Measurements from ENCODE around the gene CALML5.
"Not testable (repeated sequence)": the region's sequence is repeated elsewhere in the genome, so short reads cannot be mapped to it uniquely, and the experiment has no call there.

CALML5 gene

GRCh38 chr10:5481121-5481520 lies 18.2 kb downstream of the CALML5 start:
- DNase-seq (ENCODE audit: low read depth), result no peak

GRCh38 chr10:5480162-5480941 lies 19.0 kb downstream of the CALML5 start:
- no peak for DNase-seq (ENCODE audit: low read depth)

DNA sequence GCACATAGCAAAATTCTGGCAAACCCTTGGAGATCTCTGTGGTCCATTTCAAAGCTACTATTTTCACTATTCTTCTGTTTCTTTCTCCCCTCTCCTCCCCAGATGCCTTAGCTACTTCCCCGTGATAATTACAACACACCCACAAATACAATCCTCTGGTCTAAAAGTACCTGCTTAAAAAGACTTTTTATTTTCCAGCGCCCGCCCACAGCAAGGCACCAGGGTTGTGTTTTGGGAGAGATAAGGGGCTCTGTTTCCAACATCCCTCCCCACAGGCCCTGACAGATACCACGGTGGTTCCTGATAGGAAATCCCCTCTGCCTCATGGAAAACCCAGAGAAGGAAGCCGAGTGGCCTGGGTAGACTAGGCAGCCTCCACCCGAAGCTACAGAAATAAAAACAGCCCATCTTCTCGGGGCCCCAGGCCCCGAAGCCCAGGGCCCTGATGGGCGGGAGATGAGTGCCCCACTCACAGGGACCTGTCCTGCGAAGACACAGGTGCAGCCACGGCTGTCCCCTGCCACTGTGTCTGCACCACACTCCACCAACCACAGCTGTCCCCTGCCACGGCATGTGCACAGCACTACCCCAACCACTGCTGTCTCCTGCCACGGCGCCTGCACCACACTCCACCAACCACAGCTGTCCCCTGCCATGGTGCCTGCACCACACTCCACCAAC lies 19.7 kb downstream of the CALML5 start:
- DNase-seq (ENCODE audit: low read depth), result no peak

DNA sequence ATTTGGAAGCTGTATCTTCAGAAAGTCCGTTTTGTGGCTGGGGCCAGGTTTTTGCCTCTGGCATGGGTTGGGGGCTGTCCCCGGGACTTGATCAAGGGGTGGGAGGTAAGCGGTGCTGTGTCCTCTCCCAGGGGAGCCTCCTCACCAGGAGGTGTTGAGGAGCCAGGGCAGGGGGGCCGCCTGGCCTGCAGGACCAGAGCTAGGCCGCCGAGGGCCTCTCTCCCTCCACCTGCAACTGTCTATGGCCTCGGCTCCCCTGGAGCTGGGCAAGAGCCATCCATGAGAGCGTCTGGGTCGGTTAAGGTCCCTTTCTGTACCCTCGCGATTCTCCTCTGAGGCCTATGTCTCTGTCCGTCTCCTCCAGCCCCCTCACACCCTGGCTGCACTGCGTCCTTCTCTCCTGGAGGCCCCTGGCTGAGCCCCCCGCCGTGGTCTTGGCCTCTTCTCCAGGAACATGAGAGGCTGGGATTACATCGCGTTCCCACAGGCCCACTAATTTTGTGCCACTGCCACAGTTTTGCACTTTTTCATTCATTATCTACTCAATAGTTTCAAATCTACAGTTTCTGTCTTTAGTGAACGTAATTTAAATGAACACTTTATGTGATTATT lies 20.6 kb downstream of the CALML5 start:
- no peak for DNase-seq (ENCODE audit: low read depth)

GRCh38 chr10:5477948-5478693 lies 21.2 kb downstream of the CALML5 start:
- no peak for DNase-seq (ENCODE audit: low read depth)

DNA sequence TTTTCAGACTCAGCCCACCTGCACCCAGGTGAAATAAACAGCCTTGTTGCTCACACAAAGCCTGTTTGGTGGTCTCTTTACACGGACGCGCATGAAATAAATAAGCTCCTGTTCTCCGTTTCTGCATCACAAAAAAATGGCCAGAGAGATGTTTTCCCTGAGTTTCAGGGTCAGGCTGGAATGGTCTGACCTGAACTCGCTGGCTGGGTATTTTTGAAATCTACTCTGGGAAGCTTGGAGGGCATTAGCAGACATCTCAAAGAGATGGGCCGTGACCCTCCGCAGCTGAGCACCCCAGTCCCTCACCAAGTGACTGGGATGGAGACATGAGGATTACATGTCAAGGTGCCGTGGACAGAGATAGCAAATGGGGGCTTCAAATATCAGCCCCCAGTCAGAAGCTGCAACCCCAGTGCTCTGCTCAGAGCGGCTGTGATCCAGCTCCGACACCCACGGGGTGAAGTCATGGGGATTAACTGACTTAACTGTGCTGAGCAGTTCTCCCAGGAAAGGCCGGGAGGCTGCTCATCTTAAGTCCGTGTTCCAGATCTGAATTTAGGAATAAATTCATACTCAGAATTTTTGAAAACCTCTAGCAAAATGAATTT lies 22.3 kb downstream of the CALML5 start:
- DNase-seq (ENCODE audit: low read depth), result no peak

GRCh38 chr10:5475974-5476807 lies 23.2 kb downstream of the CALML5 start:
- not testable (repeated sequence) for DNase-seq (ENCODE audit: low read depth)

DNA sequence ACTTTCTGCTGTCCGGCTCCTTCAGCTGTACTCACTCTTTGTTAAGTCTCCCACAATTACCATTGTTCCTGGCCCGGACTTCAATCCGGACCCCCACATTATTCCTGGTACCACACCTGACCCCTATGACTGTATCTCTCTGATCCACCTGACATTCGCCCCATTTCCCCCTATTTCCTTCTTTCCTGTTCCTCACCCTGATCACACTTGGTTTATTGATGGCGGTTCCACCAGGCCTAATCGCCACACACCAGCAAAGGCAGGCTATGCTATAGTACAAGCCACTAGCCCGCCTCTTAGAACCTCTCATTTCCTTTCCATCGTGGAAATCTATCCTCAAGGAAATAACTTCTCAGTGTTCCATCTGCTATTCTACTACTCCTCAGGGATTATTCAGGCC lies 24.3 kb downstream of the CALML5 start:
- not testable (repeated sequence) for DNase-seq (ENCODE audit: low read depth)

DNA sequence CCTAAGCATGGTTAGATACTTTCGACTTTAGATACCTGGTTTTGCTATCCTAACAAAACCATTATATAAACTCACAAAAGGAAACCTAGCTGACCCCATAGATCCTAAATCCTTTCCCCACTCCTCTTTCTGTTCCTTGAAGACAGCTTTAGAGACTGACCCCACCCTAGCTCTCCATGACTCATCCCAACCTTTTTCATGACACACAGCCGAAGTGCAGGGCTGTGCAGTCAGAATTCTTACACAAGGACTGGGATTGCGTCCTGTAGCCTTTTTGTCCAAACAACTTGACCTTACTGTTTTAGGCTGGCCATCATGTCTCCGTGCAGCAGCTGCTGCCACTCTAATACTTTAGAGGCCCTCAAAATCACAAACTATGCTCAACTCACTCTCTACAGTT lies 24.7 kb downstream of the CALML5 start:
- DNase-seq (ENCODE audit: low read depth), result not testable (repeated sequence)

DNA sequence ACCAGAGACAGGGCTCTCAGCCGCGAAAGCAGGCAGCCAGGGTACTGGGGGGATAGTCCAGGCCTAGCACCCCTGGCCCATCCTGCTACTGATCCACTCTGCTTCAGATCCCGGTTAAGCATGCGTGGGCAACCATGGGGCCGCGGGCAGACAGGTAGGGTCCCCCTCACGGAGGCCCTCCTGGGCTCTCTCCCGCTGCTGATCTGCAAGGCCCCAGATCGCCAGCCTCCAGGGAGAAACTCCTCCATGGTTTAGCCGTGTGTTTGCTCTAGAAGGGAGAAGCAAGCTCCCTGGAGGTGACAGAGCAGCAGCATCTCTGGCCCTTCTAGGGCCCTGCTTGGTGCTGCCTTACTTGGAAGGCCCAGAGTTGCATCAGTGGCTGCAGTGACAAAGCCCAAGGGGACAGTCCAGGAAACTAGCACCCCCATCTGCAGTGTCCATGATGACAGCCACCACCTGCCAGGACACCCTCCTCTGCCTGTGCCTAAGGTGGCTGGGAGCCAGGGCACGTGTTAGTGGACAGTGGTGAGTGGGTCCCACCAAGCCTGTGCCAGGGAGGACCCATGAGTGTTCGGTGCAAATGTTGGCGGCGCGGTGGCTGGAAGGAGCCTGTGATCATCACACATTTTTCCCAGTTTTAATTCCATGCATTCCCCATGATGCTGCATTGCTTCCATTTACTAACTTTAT lies 29.2 kb downstream of the CALML5 start:
- DNase-seq (ENCODE audit: low read depth), result no peak

GRCh38 chr10:5469353-5470061 lies 29.9 kb downstream of the CALML5 start:
- no peak for DNase-seq (ENCODE audit: low read depth)

DNA sequence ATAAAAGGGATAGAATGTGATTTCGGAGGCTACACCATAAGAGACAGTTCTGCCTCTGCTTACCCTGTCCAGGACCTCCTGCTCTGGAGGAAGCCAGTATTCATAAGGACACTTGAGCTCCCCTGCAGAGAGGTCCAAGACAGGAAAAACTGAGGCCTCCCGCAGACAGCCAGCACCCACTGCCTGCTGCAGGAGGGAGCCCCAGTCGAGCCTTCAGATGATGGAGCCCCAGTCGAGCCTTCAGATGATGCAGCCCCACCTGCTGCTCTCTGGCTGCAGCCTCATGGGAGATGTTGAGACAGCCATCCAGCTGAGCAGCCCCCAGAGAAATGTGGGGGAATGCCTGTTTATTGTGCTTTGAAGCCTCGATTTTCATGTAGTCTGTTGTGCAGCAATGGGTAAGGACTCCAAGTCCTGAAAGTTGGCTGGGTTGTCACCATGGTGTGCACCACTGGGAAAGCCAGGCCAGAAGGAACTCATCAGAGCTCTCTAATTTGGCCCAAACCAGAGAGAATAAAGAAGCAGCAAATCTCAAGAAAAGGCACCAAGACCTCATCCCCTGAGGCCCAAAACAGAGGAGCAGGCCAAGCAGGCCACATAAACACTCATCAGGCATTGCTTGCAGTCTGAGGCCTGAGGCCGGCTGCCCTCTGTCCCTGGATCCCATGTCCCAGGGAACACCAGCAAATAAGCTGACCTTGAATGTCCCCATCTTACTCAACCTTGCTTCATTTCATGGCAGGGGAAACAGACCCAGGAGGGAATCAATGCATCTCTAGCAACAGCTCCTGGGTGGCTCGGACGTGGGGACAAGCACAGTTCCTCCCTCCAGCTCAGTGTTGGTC lies 30.9 kb downstream of the CALML5 start:
- DNase-seq (ENCODE audit: low read depth), result no peak

- no peak for DNase-seq (ENCODE audit: low read depth)
Observed at GRCh38 chr10:5467634-5468255, 31.6 kb downstream of the CALML5 start.

DNA sequence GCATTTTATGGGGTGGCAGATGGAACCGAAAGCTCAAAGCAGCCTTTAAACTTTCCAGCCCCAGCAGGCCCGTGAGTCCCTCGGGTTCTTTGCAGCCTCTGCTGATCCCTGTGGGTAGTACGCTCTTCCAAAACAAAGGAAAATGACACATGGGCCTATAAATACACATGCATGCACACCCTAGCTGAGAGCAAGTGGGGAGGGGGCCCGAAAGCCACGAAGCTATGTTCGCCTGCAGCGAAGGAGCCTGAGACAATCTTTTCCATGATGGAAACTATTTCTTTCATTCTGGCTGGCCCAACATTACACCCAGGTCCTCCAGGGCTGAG lies 32.2 kb downstream of the CALML5 start:
- DNase-seq (ENCODE audit: low read depth), result no peak

- DNase-seq (ENCODE audit: low read depth), result no peak
Observed at GRCh38 chr10:5466451-5467206, 32.7 kb downstream of the CALML5 start.

DNA sequence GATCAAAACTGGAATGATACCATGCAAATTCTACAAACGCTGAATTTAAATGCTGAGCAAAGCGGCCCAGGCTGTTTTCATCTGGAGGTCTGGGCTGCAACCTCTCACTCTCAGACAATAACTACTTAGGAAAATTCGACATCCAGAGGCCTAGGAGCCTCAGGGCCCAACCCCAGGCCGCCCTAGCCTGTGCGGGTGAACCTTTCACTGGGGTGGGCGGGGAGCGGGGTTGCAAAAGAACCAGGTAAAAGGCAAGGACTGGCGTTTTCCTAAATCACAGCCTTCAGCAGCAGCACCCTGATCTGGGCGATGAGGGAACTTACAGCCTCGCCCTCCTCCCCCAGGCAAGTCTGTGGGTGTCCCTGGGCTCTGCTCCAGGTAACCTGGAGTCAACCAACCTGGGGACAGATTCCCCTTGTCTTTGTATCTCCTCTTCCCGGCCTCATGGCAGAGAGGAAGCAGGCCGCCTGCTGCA lies 33.4 kb downstream of the CALML5 start:
- no peak for DNase-seq (ENCODE audit: low read depth)

GRCh38 chr10:5464546-5464945 lies 34.8 kb downstream of the CALML5 start:
- DNase-seq (ENCODE audit: low read depth), result no peak

DNA sequence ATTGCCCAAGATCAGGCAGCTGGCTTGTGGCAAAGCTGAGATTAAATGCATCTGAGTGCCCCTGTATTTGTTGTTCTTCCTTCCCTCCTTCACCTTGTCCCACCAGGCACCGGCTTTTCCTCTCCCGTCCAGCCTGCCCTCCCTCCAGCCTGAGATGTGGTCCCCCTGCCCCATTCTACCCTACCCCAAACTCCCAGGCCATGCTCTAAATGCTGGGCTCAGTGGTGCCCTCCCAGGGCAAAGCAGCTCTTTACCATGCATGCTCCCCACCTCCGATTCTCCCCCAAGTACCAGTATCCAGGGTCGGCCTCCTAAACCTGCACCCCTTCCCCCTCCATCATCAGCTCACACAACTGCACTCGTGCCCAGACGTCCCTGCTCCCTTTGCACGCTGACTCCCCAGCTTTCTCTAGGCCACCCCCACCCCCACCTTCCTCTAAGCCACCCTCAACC lies 36.5 kb downstream of the CALML5 start:
- no peak for DNase-seq (ENCODE audit: low read depth)
